Stimulated activated CD4-positive, alpha-beta T cell treated with anti-CD3 and anti-CD28 coated beads, Interleukin-4, amount 100 ng/mL, for 48 hours (primary cell): ENCODE results near the gene ASIC2.

Experiments
- DNase-seq, 2 donors: peaks; one replicate each; pipeline ENCODE4 v3.0.0-alpha.2; 2020; ENCODE audit warnings: low read depth in 2 of 2

Gene ASIC2

GRCh38 chr17:33292981-33293867 is at the start of gene ASIC2:
ASIC2 (minus strand) TSS chr17:33293295.
- DNase-seq: no peak

GRCh38 chr17:33342025-33342424 is 48.9 kb upstream of the ASIC2 start:
- DNase-seq: no peak

- DNase-seq: no peak
Measured at GRCh38 chr17:33338242-33338641, 45.1 kb upstream of the ASIC2 start.

- DNase-seq: no peak
Measured at GRCh38 chr17:33335491-33336173, 42.5 kb upstream of the ASIC2 start.

- DNase-seq: no peak
Measured at GRCh38 chr17:33334703-33335102, 41.6 kb upstream of the ASIC2 start.

- no peak for DNase-seq
Measured at GRCh38 chr17:33330877-33331276, 37.8 kb upstream of the ASIC2 start.

- DNase-seq: no peak
Measured at GRCh38 chr17:33328129-33328528, 35.0 kb upstream of the ASIC2 start.

- no peak for DNase-seq
Measured at GRCh38 chr17:33324736-33325135, 31.6 kb upstream of the ASIC2 start.

- DNase-seq: no peak
Measured at GRCh38 chr17:33322063-33322462, 29.0 kb upstream of the ASIC2 start.

GRCh38 chr17:33318241-33318640 is 25.1 kb upstream of the ASIC2 start:
- DNase-seq: no peak

- no peak for DNase-seq
Measured at GRCh38 chr17:33316746-33317145, 23.7 kb upstream of the ASIC2 start.

- DNase-seq: no peak
Measured at GRCh38 chr17:33310296-33310695, 17.2 kb upstream of the ASIC2 start.

- no peak for DNase-seq
Measured at GRCh38 chr17:33303254-33303653, 10.2 kb upstream of the ASIC2 start.

- DNase-seq: no peak
Measured at GRCh38 chr17:33302394-33302793, 9.3 kb upstream of the ASIC2 start.

GRCh38 chr17:33300241-33300640 is 7.1 kb upstream of the ASIC2 start:
- no peak for DNase-seq

GRCh38 chr17:33299115-33299514 is 6.0 kb upstream of the ASIC2 start:
- no peak for DNase-seq

- no peak for DNase-seq
Measured at GRCh38 chr17:33297643-33298042, 4.5 kb upstream of the ASIC2 start.

- DNase-seq: no peak
Measured at GRCh38 chr17:33294994-33295393, 1.9 kb upstream of the ASIC2 start.

GRCh38 chr17:33292201-33292980 is 704 bp downstream of the ASIC2 start:
- DNase-seq: no peak

GRCh38 chr17:33291248-33292200 is 1.6 kb downstream of the ASIC2 start:
- no peak for DNase-seq

GRCh38 chr17:33290253-33290652 is 2.8 kb downstream of the ASIC2 start:
- DNase-seq: no peak
